Middle frontal gyrus (tissue), 1 donor: ENCODE measurements around the gene ZNF576.
A peak's percentile ranks its signal among the peaks of the same experiment; 100 is the strongest.
"Not testable (repeated sequence)": the region's sequence is repeated elsewhere in the genome, so short reads cannot be mapped to it uniquely, and the experiment has no call there.

Source experiments
- DNase-seq: peaks from one replicate; pipeline ENCODE4 v3.0.0-alpha.2; 2015; ENCODE audit warnings: low spot score; ENCODE audit errors: extremely low spot score

The ZNF576 gene

DNA sequence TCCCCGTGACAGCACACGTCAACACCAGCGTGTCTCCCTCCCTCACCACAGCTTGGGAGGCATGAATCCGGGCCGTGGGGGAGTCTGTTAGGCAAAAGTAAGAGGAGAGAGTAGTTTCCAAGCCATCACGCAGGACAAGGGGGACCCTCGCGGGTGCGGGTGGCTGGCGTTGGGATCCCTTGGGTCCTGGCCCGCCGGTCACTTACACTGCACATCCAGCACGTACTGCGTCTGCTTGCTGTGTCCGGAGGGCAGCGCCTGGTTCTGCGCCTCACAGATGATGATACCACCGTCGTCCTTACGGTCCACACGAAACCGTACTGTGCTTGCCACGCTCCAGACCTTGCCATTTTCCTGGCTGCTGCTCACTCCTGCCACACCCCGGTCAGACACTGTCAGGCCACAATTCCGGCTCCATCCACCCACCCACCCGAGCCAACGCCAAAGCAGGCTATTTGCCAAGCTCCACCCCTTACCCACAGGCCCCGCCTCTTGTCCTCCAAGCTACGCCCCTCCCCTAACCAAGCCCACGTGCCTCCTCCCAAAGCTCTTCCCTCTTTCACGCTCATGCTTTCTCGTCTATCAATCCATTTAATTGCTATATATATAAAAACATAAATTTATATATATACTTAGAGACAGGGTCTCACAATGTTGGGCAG, 29.7 kb downstream of the ZNF576 start:
- no peak for DNase-seq

DNA sequence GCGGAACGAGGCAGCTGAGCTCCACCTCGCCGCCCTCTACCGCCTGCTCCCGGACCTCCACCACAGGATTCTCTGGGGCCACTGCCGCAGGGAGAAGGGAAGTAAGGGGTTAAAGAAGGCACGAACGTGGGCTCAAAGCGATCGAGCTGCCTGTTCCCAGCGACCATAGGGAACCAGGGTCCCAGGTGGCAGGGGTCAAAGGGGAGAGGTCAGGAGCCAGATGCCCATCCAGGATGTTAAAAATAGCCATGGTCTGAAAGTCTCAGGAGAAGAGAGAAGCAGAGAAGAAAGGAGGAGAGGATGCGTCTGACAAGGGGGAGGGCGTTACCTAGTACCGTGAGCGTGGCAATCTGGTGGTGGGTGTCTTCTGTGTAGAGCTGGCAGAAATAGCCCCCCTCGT, 30.4 kb downstream of the ZNF576 start:
- DNase-seq, result no peak

DNA sequence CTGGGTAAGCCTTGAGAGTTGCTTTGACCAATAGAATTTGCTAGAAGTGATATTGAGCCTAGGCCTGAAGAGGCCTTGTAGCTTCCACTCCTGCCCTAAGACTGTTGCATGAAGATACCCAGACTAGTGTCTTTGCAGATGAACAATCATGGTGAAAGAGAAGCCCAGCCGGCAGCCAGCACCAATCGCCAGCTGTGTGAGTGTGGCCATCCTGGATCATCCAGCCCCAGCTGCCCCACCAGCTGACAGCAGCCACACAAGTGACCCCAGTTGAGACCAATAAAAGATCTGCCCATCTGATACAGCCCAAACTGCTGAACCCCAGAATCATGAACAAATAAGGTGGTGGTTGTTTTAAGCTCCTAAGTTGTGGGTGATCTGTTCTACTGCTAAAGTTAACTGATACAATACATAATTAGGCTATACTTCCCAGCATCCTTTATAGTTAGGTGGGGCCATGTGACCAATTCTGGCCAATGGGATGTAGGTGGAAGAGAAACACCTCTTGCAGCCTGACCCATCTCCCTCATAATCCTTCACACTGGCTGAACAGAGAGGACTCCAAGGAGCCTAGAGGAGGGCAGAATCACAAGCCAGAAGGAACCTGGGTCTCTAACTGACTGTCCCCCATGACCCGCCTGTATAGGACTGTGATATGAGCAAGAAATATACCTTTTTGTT, 32.4 kb downstream of the ZNF576 start:
- no peak for DNase-seq

DNA sequence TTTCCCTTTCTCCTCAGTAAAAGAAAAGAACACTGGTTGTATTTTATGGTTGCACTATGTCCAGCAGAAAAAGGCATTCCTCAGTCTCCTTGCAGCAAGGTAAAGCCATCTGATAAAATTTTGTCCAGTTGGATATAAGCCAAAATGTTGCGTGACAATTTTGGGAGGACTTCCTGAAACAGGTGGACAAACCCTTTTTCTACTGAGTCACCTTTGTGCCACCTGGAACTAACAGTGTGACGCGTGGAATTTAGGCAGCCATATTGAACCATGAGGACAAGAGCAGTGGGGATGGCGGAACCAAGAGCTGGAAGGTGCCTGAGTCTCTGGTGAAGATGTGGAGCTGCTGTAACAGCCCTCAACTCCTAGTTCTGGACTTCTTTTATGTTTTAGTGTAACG, 35.1 kb downstream of the ZNF576 start:
- no peak for DNase-seq

DNA sequence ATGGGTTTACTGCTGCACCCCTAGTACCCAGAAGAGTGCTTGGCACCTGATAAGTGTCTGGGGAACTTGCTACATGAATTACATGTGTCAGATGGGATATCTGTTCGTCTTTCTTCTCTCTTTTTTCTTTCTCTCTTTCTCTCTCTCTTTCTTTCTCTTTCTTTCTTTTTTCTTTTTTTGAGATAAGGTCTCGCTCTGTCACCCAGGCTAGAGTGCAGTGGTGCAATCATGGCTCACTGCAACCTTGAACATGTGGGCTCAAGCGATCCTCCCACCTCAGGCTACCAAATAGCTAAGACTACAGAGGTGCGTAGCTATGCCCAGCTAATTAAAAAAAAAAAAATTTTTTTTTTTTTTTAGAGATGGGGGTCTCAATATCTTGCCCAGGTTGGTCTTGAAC, 37.1 kb downstream of the ZNF576 start:
- no peak for DNase-seq

DNA sequence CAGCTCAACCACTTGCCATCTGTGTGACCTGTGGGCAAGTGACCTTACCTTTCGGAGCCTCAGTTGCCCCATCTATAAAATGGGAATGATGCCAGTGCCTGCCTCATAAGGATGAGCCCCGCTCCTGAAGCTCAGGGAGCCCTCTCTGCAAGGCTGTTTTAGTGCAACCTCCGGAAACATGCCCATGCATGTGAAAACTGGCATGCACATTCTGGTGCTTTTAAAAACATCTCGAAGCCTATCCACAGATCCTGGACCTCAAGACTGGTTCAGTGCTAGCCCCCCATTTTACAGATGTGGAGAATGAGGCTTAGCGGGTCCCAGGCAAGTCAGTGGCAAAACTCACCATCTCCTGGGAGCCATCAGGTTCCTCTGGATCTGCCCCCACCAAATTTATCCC, 37.7 kb downstream of the ZNF576 start:
- DNase-seq, result no peak

DNA sequence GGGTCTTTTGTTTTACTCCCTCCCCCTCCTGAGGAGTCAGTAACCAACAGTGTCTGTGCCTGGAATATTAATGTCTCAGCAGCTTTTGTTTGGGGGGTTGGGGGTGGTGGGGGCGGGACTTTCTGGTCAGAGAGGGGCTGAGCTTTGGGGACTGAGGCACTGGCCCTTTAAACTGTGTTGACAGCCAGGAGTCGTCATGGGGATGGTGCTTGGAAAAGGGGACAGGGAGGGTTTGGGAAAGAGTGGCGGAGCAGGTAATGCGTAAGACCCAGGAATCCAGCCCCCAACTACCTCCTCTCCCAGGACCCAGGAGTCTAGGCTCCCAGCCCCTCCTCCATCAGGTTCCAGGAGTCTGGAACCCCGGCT, 38.1 kb downstream of the ZNF576 start:
- DNase-seq, result peak; percentile 36

DNA sequence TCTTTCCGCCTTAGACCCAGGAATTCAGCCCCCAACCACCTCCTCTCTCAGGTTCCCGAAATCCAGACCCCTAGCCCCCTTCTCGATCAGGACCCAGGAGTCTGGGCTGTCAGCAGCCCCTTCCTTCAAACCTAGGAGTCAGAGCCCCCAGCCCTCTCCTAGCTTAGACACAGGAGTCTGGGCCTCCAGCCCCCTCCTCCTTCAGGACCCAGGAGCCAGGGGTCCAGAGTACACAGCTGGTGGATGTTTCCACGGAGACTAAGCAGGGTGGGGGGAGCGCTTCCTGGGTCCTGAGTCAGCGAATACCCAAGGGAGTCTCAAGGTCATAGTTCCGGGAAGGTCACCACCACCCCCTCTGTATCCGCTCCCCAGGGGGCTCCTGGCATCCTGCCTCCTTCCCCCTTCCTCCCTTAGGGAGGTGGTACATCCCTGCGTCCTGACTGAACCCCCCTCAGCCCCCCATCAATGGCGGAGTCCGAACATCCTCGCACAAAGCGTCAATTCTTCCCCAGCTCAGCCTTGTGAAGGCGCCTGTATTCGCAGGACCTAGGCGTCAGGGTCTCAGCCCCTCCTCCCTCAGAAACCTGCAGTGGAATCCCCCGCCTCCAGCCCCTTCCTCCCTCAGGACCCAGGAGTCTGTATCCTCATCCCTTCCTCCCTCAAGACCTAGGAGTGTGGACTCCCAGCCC, 38.6 kb downstream of the ZNF576 start:
- DNase-seq, result peak; percentile 45

DNA sequence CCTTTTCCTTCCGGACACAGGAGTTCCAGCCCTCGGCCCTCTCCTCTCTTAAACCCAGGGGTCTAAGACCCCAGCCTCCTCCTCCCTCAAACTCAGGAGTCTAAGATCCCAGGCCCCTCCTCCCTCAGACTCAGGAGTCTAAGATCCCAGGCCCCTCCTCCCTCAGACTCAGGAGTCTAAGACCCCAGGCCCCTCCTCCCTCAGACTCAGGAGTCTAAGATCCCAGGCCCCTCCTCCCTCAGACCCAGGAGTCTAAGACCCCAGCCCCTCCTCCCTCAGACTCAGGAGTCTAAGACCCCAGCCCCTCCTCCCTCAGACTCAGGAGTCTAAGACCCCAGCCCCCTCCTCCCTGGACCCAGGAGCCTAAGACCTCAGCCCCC, 39.2 kb downstream of the ZNF576 start:
- not testable (repeated sequence) for DNase-seq

DNA sequence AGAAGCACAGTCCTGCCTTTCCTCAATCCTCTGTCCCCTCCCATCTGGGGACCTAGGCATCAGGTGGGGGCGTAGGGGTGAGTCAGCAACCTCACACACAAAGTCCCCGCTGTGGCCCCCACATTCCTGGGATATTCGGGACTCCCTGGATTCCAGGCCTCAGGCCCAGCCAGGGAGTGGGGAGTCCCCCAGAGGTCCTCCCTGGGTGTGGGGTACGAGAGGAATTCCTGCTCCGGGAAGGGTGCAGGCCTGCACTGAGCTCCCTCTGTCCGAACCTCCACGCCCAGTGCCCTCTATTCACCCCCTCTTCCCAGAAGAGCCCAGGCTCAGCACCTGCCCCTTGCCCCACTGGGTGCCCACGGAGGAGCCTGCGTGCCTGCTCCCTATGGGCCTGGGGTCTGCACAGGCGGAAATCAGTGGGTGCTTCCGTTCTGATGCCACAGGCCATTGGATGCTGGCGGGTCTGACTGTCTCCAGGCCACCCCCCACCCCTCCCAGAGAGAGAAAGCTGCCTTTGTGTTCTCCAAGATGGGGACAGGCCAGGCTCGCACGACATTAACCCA, 39.8 kb downstream of the ZNF576 start:
- no peak for DNase-seq

DNA sequence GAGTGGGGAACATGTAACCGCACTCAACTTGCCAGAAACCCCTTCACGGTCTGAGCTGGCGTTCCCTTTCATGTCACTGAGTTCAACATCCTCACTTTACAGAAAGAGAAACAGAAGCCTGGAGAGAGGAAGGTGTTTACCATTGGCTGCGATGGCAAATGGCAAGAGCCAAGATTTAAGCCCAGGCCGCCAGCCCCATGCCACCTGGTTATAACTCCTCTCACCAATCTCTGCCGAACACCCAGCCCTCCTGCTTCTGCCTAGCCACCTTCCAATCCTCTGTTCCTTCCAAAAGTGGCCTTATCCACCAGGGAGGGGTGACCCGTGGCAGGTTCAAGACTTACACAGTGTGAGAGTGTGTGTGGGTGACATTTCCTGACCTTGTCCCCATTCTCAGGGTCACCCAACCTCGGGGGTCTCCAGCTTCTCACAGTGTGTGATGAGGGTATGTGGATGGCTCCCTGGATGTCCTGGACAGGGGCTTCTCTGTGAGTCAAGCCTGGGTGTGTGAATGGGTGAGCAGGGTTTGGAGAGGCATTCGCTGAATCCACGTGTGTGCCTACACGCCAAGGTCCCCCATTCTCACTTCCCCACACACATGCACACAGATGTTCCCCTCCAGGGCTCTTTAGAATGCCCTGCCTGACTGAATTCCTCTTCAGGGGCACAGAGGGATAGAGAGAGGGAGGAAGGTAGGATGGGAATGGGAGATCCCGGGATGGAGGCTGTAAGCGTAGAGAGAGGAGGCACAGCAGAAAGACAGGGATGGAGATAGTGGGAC, 42.0 kb downstream of the ZNF576 start:
- DNase-seq, result no peak

DNA sequence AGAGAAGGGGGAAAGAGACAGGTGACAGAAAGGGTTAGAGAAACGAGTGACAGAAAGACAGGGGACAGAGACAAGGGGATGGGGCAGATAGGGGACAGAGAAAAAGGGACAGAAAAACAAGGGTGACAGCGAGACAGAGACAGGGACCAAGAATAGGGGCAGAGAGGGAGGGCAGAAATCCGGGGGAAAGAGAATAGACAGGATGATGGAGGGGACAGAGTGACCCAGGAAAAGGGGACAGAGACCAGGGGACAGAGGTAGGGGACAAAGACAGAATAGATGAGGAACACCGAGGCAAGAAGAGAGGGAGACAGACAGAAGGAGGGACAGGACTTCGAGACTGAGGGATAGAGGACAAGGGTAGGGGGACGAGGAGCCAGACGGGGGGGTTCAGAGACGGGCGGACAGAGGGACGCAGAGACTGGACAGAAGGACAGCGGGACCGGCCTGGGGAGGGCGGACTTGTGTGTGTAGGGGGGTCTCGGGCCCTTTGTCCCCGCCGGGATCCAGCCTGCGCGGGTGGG, 42.7 kb downstream of the ZNF576 start:
- DNase-seq, result no peak

DNA sequence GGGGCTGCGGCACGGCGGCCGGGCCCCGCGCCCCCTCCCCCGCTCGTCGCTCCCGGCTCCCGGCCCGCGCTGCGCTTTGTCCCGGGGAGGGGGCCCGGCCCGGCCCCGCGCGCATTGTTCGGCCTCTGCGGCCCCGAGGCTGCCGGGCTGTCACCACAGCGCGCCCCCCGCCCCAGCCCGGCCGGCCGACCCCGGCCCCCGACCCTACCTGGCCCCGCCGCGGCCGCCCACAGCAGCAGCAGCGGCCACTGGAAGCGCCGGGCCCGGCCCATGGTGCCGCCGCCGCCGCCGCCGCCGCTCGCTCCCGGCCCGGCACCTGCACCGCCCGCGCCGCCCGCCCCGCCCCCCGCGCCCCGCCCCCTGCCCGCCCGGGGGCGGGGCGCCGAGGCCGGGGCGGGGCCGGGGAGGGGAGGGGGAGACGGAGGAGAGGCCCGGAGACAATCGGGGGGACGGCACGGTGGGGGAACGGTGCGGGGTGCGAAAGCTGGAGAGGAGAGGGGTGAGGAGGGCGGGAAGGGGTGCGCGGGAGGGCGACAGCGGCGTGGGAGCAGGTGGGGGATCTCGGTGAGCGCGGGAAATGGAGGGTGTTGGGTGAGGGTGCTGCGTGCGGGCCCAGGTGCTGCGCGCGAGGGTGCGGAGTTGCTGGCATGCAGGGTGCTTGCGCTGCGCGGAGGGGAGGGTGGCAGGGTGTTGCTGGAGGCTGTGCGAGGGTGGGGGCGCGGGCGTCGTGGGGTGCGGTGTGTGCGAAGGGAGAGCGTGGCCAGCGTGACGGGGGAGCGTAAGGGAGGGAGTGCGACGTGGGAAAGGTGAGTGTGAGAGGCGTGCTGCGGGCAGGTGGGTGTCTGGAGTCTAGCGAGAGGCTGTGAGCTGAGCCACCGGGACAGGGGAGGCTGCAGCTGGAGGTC, 43.4 kb downstream of the ZNF576 start, which contains the start of gene CADM4:
Gene CADM4, minus strand, starts transcription at position 332 of the 905 bp plus-strand sequence. Its CDS starts 60 bp downstream, at position 272.
- no peak for DNase-seq

DNA sequence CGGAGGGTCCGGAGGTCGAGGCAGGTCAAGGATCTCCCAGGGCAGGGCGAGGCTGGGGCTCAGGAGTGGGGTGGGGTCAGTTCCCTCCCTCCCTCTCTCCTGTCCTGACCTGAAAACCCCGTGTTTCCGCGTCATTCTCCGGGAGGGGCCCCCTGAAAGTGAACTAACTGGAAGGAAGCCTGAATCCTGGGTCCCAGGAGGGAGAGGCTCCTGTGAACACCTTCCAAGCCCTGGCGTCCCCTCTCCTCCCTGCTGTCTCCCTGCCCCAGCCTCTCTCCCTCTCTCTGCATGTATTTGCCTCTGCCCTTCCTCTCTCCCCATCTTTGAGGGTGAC, 44.0 kb downstream of the ZNF576 start:
- no peak for DNase-seq

DNA sequence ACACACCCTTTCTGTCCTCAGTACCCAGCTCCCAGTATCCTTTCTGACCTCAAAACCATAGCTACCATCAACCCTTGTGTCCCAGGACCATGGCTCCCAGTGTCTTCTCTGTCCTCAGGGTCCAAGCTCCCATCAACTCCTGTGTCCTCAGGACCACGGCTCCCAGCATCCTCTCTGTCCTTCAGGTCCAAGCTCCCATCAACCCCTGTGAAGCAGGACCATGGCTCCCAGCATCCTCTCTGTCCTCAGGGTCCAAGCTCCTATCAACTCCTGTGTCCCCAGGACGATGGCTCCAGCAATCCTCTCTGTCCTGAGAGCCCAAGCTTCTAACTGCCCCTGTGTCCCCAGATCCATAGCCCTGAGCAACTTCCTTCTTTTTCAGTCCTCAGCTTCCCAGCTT, 44.9 kb downstream of the ZNF576 start:
- no peak for DNase-seq

DNA sequence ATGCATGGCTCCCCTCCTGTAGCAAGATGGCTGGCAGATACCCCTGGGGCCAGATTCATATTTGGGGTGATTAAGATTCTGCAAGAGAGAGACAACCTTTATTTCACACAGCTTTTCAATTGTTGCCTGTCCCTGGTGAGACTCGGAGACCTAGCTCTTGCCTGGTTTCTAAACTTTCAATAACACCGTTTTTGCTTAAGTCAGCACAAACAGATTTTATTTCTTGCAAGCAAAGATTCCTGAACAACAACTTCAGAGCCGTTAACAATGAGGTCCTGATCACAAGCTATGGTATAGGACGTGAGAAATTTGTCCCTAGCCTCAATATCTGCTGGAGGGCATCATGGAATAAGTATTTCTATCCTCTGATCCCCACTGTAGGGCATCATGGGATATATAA, 46.1 kb downstream of the ZNF576 start:
- DNase-seq, result no peak

DNA sequence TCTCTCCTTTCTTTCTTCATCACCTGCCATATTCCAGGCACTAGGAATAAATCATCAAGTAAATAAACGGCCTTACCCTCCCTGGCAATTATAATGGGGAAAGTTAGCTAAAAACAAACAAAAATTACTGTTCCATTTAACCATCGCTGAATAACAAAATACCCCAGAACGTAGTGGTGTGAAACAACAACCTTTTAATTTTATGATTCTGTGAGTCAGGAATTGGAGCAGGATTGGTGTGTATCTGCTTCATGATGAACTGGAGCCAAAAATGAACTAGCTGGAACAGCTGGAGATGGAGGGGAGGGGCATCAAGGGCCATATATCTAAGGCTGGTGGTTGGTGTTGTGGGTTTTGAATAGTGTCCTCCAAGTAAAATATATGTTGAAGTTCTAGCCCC, 46.9 kb downstream of the ZNF576 start:
- no peak for DNase-seq

DNA sequence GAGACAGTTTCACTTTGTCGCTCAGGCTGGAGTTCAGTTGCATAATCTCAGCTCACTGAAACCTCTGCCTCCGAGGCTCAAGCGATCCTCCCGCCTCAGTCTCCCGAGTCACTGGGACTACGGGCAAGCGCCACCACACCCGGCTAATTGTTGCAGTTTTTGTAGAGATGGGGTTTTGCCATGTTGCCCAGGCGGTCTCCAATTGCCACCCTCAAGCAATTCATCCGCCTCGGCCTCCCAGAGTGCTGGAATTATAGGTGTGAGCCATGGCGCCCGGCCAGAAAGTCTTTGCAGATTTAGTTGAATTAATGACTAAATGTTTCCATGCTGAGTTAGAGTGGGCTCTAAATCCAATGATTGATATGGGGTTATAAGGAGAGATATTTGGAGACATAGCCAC, 47.8 kb downstream of the ZNF576 start:
- no peak for DNase-seq

DNA sequence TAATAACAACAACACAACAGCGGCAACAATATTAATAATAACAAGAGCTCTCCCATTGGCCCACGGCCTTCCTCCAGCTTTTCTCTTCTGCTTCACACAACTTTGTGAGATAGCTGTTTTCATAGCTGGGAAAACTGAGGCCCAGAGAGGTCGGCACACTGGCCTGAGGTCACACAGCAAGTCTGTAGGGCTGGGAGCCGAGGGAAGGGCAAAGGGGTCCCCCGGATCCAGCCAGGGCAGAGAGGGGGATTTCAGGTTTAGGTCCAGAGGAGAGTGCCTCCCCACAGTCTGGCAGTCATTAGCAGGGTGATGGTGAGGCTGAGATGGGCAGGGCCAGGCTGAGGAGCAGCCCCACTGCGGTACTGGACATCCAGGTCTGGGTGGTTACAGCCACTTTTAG, 52.2 kb downstream of the ZNF576 start:
- DNase-seq, result no peak

DNA sequence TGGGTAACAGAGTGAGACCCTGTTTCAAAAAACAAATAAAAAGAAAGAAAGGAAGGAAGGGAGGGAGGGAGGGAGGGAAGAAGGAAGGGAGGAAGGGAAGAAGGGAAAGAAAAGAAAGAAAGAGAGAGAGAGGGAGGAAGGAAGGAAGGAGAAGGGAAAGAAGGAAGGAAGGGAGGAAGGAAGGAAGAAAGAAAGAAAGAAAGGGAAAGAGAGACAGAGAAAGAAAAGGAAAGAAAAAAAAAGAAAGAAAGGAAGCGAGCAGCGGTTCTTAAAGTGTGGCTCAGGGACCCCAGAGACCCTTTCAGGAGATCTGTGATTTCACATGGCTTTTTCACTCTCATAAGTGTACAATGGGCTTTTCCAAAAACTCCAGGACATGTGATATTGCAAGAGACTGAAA, 53.1 kb downstream of the ZNF576 start:
- no peak for DNase-seq
